ENCODE data around the gene ACSM5. TPM values are rescaled to one million over a fixed set of nuclear protein-coding genes. Genes with fewer than 3 reads are reported as not detected.

ACSM5 gene
- total and polyA plus RNA-seq, 2 experiments from 2014 or later: not detected

DNA sequence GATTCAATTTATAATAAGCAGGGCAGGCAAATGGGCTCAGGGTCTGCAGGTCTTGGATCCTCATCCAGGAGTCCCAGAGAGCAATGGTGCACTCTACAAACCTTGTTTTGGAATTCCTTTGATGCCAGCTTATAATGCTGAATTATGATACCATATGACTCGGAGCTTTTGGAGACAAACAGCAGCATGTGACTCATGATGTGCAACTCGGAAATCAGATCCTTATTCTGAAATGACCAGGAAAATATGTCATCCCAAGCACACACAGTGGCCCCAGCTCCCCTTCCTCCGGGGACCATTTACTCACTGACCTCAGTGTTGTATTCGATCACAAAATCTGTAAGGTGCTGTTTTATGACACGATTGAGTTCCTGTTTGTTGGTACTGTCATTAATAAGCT, 36.6 kb upstream of the ACSM5 start:
- H2AFZ ChIP-seq: no peak overlapping the region
- H3K27me3 Mint-ChIP-seq (ENCODE audit: insufficient read depth, low read depth, poor library complexity): no peaks in the 10 kb centered on the region
- H3F3A ChIP-seq (replicated peaks; ENCODE audit: low read depth): no peaks in the 10 kb centered on the region
- H3K4me1 Mint-ChIP-seq: no peaks in the 10 kb centered on the region
- no peaks in the 10 kb centered on the region for H3K79me2 ChIP-seq (replicated peaks; ENCODE audit: insufficient read depth)
- no peaks in the 10 kb centered on the region for H3K36me3 ChIP-seq (ENCODE audit: insufficient read depth)
- H3K9me3 Mint-ChIP-seq: no peaks in the 10 kb centered on the region; the same call in 2 of the 3 replicates
- no peak overlapping the region for H3K27ac ChIP-seq (ENCODE audit: low read depth)
- H3K4me1 ChIP-seq (ENCODE audit: insufficient read depth): no peaks in the 10 kb centered on the region
- no peak for ATAC-seq
- no peaks in the 10 kb centered on the region for H3K36me3 Mint-ChIP-seq (ENCODE audit: low read depth)
- no peak overlapping the region for H3K4me3 Mint-ChIP-seq
- no peak overlapping the region for H3K4me2 ChIP-seq
- H3K4me3 ChIP-seq: no peak overlapping the region
- H4K20me1 ChIP-seq (replicated peaks; ENCODE audit: insufficient read depth): no peaks in the 10 kb centered on the region
- no peak overlapping the region for H3K27ac Mint-ChIP-seq
- TF ChIP-seq EZH2 (IDR thresholded peaks at IDR 0.05; ENCODE audit: low read depth, unreplicated experiment): no peak
- TF ChIP-seq ZNF114 (CRISPR knock-in tag; IDR thresholded peaks at IDR 0.05): no peak
- no peak for TF ChIP-seq CTCF (conservative IDR thresholded peaks at IDR 0.05; ENCODE audit: low read depth in 2 of 2)
- TF ChIP-seq POLR2AphosphoS5 (IDR thresholded peaks at IDR 0.05; ENCODE audit: low read depth): no peak
- TF ChIP-seq CREB1 (CRISPR knock-in tag; IDR thresholded peaks at IDR 0.05; ENCODE audit: low read depth): no peak
- no peak for TF ChIP-seq NANOG (IDR thresholded peaks at IDR 0.05; ENCODE audit: borderline replicate concordance)
- TF ChIP-seq JUNB (IDR thresholded peaks at IDR 0.05; ENCODE audit: unreplicated experiment): no peak
- no peak for TF ChIP-seq EZH2phosphoT487 (IDR thresholded peaks at IDR 0.05; ENCODE audit: unreplicated experiment)
- no peak for TF ChIP-seq ZNF331 (CRISPR knock-in tag; IDR thresholded peaks at IDR 0.05; ENCODE audit: low read depth)
- TF ChIP-seq, protein P1, sequence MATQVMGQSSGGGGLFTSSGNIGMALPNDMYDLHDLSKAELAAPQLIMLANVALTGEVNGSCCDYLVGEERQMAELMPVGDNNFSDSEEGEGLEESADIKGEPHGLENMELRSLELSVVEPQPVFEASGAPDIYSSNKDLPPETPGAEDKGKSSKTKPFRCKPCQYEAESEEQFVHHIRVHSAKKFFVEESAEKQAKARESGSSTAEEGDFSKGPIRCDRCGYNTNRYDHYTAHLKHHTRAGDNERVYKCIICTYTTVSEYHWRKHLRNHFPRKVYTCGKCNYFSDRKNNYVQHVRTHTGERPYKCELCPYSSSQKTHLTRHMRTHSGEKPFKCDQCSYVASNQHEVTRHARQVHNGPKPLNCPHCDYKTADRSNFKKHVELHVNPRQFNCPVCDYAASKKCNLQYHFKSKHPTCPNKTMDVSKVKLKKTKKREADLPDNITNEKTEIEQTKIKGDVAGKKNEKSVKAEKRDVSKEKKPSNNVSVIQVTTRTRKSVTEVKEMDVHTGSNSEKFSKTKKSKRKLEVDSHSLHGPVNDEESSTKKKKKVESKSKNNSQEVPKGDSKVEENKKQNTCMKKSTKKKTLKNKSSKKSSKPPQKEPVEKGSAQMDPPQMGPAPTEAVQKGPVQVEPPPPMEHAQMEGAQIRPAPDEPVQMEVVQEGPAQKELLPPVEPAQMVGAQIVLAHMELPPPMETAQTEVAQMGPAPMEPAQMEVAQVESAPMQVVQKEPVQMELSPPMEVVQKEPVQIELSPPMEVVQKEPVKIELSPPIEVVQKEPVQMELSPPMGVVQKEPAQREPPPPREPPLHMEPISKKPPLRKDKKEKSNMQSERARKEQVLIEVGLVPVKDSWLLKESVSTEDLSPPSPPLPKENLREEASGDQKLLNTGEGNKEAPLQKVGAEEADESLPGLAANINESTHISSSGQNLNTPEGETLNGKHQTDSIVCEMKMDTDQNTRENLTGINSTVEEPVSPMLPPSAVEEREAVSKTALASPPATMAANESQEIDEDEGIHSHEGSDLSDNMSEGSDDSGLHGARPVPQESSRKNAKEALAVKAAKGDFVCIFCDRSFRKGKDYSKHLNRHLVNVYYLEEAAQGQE (IDR thresholded peaks at IDR 0.05; ENCODE audit: unreplicated experiment): no peak
- TF ChIP-seq ETS1 (IDR thresholded peaks at IDR 0.05): no peak
- H3K27me3 ChIP-seq (ENCODE audit: insufficient read depth): no peaks in the 10 kb centered on the region
- no peak for DNase-seq (ENCODE audit: low spot score)
- no peaks in the 10 kb centered on the region for H3K9me2 ChIP-seq (ENCODE audit: insufficient read depth)

Measured in GM23338 (cell line).